HepG2 (cell line): ENCODE data around the gene PIK3CD. TPM values are rescaled to one million over a fixed set of nuclear protein-coding genes. Genes with fewer than 3 reads are reported as not detected.

Source experiments
- ADNP ChIP-seq: sonication (generic); formaldehyde crosslinking; IDR thresholded peaks from 2 replicates; pipeline ENCODE4 v1.4.0; 2020; ENCODE audit warnings: missing genetic modification reagents
- ASH2L ChIP-seq: fragments of 300-600, 200-600 bp; sonication (generic); IDR thresholded peaks from 2 replicates; pipeline ENCODE4 v1.7.0; 2017; ENCODE audit warnings: low read depth, mild to moderate bottlenecking, moderate library complexity, mixed read lengths, low read length; ENCODE audit not compliant: insufficient read length
- ATF7 ChIP-seq, 2 experiments: fragments of 450-650 bp in 1 of 2; sonication (generic) in 1 of 2; formaldehyde crosslinking in 1 of 2; IDR thresholded peaks; 2 replicates each; pipeline versions ENCODE4 v1.4.0 to v1.6.1; 2016 to 2020; ENCODE audit warnings: antibody characterized with exemption in 1 of 2, mild to moderate bottlenecking in 1 of 2, missing genetic modification reagents in 1 of 2
- BORCS8-MEF2B ChIP-seq: sonication (generic); formaldehyde crosslinking; IDR thresholded peaks from 2 replicates; pipeline ENCODE4 v1.8.0; 2022; ENCODE audit warnings: mild to moderate bottlenecking, missing genetic modification reagents
- CBX1 ChIP-seq: IDR thresholded peaks from one replicate; pipeline ENCODE4 v1.6.1; 2016; ENCODE audit warnings: antibody characterized with exemption, low read depth
- FOSL1 ChIP-seq: sonication (generic); formaldehyde crosslinking; IDR thresholded peaks from 2 replicates; pipeline ENCODE4 v1.9.0; 2021; ENCODE audit warnings: missing genetic modification reagents, borderline replicate concordance
- GLMP ChIP-seq: sonication (generic); formaldehyde crosslinking; IDR thresholded peaks from 2 replicates; pipeline ENCODE4 v1.9.0; 2021; ENCODE audit warnings: missing genetic modification reagents, mild to moderate bottlenecking, borderline replicate concordance
- GZF1 ChIP-seq: sonication (generic); formaldehyde crosslinking; IDR thresholded peaks from 2 replicates; pipeline ENCODE4 v1.5.1; 2020; ENCODE audit warnings: mild to moderate bottlenecking, missing genetic modification reagents
- KDM5B ChIP-seq: sonication (generic); formaldehyde crosslinking; IDR thresholded peaks from 2 replicates; pipeline ENCODE4 v1.4.0; 2020; ENCODE audit warnings: missing genetic modification reagents, mild to moderate bottlenecking, borderline replicate concordance
- MIER2 ChIP-seq: IDR thresholded peaks from 2 replicates; pipeline ENCODE4 v1.6.1; 2016; ENCODE audit warnings: missing biosample characterization, missing genetic modification reagents
- SOX13 ChIP-seq, 3 experiments: fragments of 450-650 bp in 1 of 3; sonication (generic) in 1 of 3; formaldehyde crosslinking in 1 of 3; IDR thresholded peaks in 2 of 3; conservative IDR thresholded peaks in 1 of 3; 2 replicates each; pipeline versions ENCODE4 v1.5.0 to v1.6.1; 2016 to 2020; ENCODE audit warnings: antibody characterized with exemption in 1 of 3, mild to moderate bottlenecking in 1 of 3, missing compliant biosample characterization in 1 of 3, missing genetic modification reagents in 1 of 3, moderate library complexity in 1 of 3
- ZIK1 ChIP-seq: sonication (generic); formaldehyde crosslinking; IDR thresholded peaks from 2 replicates; pipeline ENCODE4 v1.5.0; 2020; ENCODE audit warnings: mild to moderate bottlenecking, low read depth, missing genetic modification reagents, borderline replicate concordance
- ZNF12 ChIP-seq: sonication (generic); formaldehyde crosslinking; IDR thresholded peaks from 2 replicates; pipeline ENCODE4 v1.5.0; 2020; ENCODE audit warnings: missing genetic modification reagents
- ZNF333 ChIP-seq: sonication (generic); formaldehyde crosslinking; IDR thresholded peaks from 2 replicates; pipeline ENCODE4 v1.4.0; 2020; ENCODE audit warnings: mild to moderate bottlenecking, missing genetic modification reagents, borderline replicate concordance
- ZNF503 ChIP-seq: sonication (generic); formaldehyde crosslinking; IDR thresholded peaks from 2 replicates; pipeline ENCODE4 v1.4.0; 2020; ENCODE audit warnings: missing genetic modification reagents
- ZNF777 ChIP-seq: sonication (generic); formaldehyde crosslinking; IDR thresholded peaks from 2 replicates; pipeline ENCODE4 v1.4.0; 2020; ENCODE audit warnings: missing genetic modification reagents
- ZNF782 ChIP-seq: sonication (generic); formaldehyde crosslinking; IDR thresholded peaks from 2 replicates; pipeline ENCODE4 v1.4.0; 2020; ENCODE audit warnings: missing genetic modification reagents, mild to moderate bottlenecking, borderline replicate concordance
- ZNF790 ChIP-seq: sonication (generic); formaldehyde crosslinking; IDR thresholded peaks from 2 replicates; pipeline ENCODE4 v1.8.0; 2022; ENCODE audit warnings: missing genetic modification reagents, mild to moderate bottlenecking, borderline replicate concordance
- ZNF883 ChIP-seq: sonication (generic); formaldehyde crosslinking; IDR thresholded peaks from 2 replicates; pipeline ENCODE4 v1.5.1; 2020; ENCODE audit warnings: mild to moderate bottlenecking, missing genetic modification reagents; ENCODE audit errors: not compliant biosample characterization
- ZSCAN12 ChIP-seq: sonication (generic); formaldehyde crosslinking; IDR thresholded peaks from 2 replicates; pipeline ENCODE4 v1.9.0; 2021; ENCODE audit warnings: mild to moderate bottlenecking, missing genetic modification reagents
- polyA plus RNA-seq, 8 experiments: library from polyadenylated mRNA; depleted of rRNA in 3 of 8; stranded (reverse) in 7 of 8; unstranded in 1 of 8; fragments of >200 nt; fragmentation: Illumina TruSeq in 4 of 8; extraction: Trizol in 4 of 8; gene quantifications; 2 replicates each; pipeline versions ENCODE4 v1.2.1 to v1.2.3, GENCODE V29; 2011 to 2016; ENCODE audit warnings: low read depth in 4 of 8, missing spikeins in 1 of 8, mixed read lengths in 1 of 8; ENCODE audit not compliant: insufficient read depth in 1 of 8
- total RNA-seq, 5 experiments: library from RNA; depleted of rRNA; stranded (reverse); fragments of >200 nt; fragmentation: Illumina TruSeq; extraction: Trizol; gene quantifications; 2 replicates each; pipeline ENCODE4 v1.2.3, GENCODE V29; 2016; ENCODE audit warnings: low read depth in 1 of 5
- TF ChIP-seq, protein P1 (sequence below): sonication (generic); formaldehyde crosslinking; IDR thresholded peaks from 2 replicates; pipeline ENCODE4 v1.4.0; 2020; ENCODE audit warnings: missing genetic modification reagents
- TF ChIP-seq, protein P2 (sequence below): IDR thresholded peaks from 2 replicates; pipeline ENCODE4 v1.6.1; 2018; ENCODE audit warnings: missing genetic modification reagents, mild to moderate bottlenecking, missing compliant biosample characterization

PIK3CD gene
- total and polyA plus RNA-seq, 2 of the 13 experiments (the other 11 are each of a cell fraction or from before 2014, with no cell fraction given), result 7.1 to 10.0 TPM

- TF ChIP-seq ATF7 (IDR thresholded peaks at IDR 0.05), result no peak
- no peak for TF ChIP-seq ATF7 (CRISPR knock-in tag; IDR thresholded peaks at IDR 0.05)
- no peak for TF ChIP-seq ZNF503 (CRISPR knock-in tag)
- no peak for TF ChIP-seq GLMP (CRISPR knock-in tag)
- TF ChIP-seq FOSL1 (CRISPR knock-in tag), result no peak
- peak; percentile 65; the same call in 1 of the 2 replicates for TF ChIP-seq BORCS8-MEF2B (CRISPR knock-in tag)
- TF ChIP-seq, protein P1, sequence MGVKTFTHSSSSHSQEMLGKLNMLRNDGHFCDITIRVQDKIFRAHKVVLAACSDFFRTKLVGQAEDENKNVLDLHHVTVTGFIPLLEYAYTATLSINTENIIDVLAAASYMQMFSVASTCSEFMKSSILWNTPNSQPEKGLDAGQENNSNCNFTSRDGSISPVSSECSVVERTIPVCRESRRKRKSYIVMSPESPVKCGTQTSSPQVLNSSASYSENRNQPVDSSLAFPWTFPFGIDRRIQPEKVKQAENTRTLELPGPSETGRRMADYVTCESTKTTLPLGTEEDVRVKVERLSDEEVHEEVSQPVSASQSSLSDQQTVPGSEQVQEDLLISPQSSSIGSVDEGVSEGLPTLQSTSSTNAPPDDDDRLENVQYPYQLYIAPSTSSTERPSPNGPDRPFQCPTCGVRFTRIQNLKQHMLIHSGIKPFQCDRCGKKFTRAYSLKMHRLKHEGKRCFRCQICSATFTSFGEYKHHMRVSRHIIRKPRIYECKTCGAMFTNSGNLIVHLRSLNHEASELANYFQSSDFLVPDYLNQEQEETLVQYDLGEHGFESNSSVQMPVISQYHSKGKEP (CRISPR knock-in tag), result no peak
- TF ChIP-seq ASH2L, result peak; percentile 85
- TF ChIP-seq, protein P2, sequence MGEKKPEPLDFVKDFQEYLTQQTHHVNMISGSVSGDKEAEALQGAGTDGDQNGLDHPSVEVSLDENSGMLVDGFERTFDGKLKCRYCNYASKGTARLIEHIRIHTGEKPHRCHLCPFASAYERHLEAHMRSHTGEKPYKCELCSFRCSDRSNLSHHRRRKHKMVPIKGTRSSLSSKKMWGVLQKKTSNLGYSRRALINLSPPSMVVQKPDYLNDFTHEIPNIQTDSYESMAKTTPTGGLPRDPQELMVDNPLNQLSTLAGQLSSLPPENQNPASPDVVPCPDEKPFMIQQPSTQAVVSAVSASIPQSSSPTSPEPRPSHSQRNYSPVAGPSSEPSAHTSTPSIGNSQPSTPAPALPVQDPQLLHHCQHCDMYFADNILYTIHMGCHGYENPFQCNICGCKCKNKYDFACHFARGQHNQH (CRISPR knock-in tag), result peak; percentile 61
- no peak for TF ChIP-seq GZF1 (CRISPR knock-in tag)
- no peak for TF ChIP-seq ZNF777 (CRISPR knock-in tag)
- TF ChIP-seq CBX1, result peak; percentile 20
- TF ChIP-seq ZNF883, result peak; percentile 75
- TF ChIP-seq MIER2 (CRISPR knock-in tag), result peak; percentile 49; the same call in 1 of the 2 replicates
- TF ChIP-seq ADNP (CRISPR knock-in tag), result no peak
- no peak for TF ChIP-seq SOX13 (IDR thresholded peaks at IDR 0.05)
- peak in 1 of 2 experiments; percentile 6; a peak in 1 of 4 replicates for TF ChIP-seq SOX13 (CRISPR knock-in tag; conservative IDR thresholded peaks at IDR 0.05 in 1 of 2, IDR thresholded peaks at IDR 0.05 in 1 of 2)
- TF ChIP-seq ZNF790 (CRISPR knock-in tag), result no peak
- TF ChIP-seq ZNF12 (CRISPR knock-in tag), result 0 out of 2 replicates have a peak, but pooled peaks have one; percentile 33
- peak; percentile 60; the same call in 1 of the 2 replicates for TF ChIP-seq ZNF782
- no peak for TF ChIP-seq ZSCAN12 (CRISPR knock-in tag)
- TF ChIP-seq ZNF333 (CRISPR knock-in tag), result no peak; the same call in 1 of the 2 replicates
- TF ChIP-seq KDM5B, result peak; percentile 20; the same call in 1 of the 2 replicates
- TF ChIP-seq ZIK1 (CRISPR knock-in tag), result peak; percentile 49; the same call in 1 of the 2 replicates
Observed at GRCh38 chr1:9717193-9718005, 65.9 kb downstream of the PIK3CD start (continued).
